GM21717 (cell line): ENCODE measurements around the gene RHBDF2.

Source experiments
- ATAC-seq: cut with Tn5 transposase; IDR thresholded peaks from one replicate; pipeline ENCODE4 v1.9.1; 2021; ENCODE audit warnings: mild to moderate bottlenecking, moderate library complexity; ENCODE audit not compliant: unreplicated experiment

Gene RHBDF2

GRCh38 chr17:76467366-76467765, 33.9 kb downstream of the RHBDF2 start, which contains the start of gene AANAT:
Gene AANAT, plus strand, starts transcription at chr17:76467603. Its CDS starts 1,144 bp downstream, at chr17:76468747.
- ATAC-seq: no peak

- ATAC-seq: no peak
Measured at GRCh38 chr17:76466775-76467130, 34.5 kb downstream of the RHBDF2 start.

GRCh38 chr17:76462556-76463290, 38.5 kb downstream of the RHBDF2 start:
- no peak for ATAC-seq

- no peak for ATAC-seq
Measured at GRCh38 chr17:76461765-76462555, 39.3 kb downstream of the RHBDF2 start.

- no peak for ATAC-seq
Measured at GRCh38 chr17:76459674-76460073, 41.5 kb downstream of the RHBDF2 start.

DNA sequence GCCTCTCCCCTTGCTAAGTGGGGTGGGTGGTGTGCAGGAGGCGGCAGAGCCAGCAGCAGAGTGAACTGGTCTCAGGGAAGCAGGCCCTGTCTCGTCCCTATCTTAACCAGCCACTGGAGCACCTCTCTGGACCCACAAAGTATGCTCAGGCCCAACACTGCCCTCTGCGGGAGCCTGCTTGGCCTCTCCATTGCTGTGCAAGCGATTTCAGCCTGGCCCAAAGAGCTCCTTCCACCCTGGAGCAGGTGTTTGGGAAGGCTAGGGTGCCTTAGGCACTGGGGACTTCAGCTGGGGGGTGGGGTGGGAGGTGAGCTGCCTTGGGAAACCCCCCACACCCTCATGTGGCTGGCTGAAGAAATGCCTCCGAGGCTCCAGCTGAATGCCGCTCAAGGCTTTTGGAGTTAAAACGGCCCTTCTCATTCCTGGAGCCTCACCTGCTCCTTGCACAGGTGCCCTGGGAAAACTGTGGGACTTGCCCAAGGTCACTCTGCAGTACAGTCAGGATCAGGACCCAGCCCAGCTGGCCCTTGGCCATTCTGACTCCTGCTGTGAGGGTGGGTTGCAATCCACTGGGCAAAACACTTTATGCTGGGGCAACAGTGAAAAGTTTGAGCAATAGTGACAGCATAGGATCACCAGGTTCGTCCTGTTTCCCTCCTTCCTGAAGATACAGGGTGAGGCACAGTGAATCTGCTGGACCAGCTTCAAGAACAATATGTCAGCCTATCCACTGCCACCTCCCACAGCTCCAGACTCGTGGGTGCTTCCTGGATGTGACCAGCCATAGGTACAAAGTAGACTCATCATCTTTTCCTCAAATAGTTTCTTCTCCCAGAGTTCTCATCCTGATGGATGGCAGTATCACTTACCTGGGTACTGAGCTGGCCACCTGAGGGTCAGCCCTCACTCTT, 42.4 kb downstream of the RHBDF2 start:
- no peak for ATAC-seq

- ATAC-seq: no peak
Measured at GRCh38 chr17:76453431-76453743, 47.8 kb downstream of the RHBDF2 start.

DNA sequence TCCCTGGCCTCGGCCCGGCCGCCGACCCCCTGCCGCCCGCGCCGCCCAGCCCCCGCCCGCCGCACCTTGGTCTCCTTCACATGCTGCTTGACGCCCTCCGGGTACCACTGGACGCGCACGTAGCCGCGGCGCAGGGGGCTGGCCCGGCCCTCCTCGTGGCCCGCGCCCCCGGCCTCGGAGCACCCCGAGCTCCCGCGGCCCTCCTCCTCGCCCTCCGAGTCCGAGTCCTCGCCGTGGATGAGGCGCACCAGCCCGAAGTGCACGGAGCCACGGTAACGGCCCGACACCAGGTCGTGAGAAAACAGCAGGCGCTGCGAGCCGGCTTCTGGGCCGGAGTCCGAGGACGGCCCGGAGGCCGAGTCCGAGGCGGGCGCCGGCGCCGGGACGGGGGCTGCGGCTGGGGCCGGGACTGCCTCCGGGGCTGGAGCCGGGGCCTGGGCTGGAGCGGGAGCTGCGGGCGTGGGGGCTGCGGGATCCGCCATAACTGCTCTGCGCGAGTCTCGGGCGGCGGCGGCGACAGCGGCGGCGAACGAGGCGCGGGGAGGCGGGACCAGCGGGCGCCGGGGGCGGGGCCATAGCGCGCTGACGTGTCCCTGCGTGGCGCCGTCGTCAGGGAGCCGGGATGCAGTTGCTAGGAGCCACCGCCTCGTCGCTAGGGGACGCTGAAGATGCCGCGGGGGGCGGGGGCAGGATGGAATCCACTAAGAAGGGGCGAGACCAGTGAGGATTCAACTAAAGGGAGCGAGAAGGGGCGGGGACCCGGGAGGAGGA, 48.4 kb downstream of the RHBDF2 start, which contains the start of gene UBE2O:
Gene UBE2O (minus strand): TSS at position 493 of the 771 bp plus-strand sequence. CDS start 11 bp downstream, at position 482.
- peak; percentile 74 for ATAC-seq

GRCh38 chr17:76452127-76452659, 49.0 kb downstream of the RHBDF2 start:
- peak; percentile 28 for ATAC-seq

DNA sequence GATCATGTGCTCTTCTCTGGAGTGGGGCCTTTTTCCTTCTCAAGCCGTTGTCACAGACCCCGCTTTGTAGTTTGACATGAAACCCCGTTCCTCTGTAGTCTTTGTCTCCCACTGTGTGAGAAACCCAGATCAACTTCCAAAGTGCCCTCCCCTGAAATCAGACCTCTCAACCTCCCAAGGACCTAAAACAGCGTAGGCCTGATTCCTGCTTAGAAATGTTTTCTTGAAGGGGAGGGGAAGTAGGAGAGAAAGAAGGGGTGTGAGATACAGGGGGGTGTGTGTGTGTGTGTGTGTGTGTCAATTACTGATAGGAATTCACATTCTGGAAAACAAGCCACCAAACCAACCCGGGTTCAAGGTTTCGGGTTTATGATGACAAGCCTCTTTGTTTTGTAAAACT, 49.7 kb downstream of the RHBDF2 start:
- no peak for ATAC-seq

GRCh38 chr17:76449126-76449525, 52.1 kb downstream of the RHBDF2 start:
- ATAC-seq: no peak

- no peak for ATAC-seq
Measured at GRCh38 chr17:76447931-76448652, 53.1 kb downstream of the RHBDF2 start.

DNA sequence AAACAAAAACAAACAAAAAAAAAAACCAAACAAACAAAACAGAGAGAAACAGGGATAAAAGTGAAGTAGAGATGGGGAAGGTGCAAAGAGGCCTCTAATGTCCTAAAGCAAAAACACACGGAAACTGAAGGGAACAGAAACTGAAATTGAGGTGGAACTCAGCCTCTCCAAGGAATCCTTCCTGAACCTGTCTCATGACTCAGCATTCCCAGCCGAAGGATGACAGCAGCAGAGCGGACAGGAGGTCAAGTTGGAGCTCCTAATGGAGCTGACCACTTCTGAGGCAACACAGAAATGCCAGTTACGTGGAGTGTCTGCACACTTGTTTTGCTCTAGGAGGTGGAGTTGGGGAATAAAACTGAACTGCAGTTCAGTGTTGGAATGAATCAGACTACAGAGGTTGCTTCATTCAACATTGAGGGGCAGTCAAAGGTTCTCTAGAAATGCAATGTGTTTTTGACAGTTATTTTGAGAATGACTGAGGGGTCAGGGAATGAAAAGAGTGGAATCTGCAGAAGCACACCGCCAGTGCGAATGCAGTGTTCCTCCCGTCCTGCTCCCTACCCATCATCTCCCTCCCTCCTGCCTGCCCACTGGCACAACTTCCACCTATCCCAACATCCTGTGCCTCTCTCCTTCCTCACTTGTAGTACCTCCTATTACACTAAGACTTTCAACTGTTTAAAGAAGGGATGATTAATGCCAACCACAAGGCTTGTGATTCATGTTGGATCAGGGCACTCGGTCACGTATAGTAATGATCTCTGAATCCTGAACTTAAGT, 54.6 kb downstream of the RHBDF2 start:
- no peak for ATAC-seq

- no peak for ATAC-seq
Measured at GRCh38 chr17:76445697-76446448, 55.4 kb downstream of the RHBDF2 start.

DNA sequence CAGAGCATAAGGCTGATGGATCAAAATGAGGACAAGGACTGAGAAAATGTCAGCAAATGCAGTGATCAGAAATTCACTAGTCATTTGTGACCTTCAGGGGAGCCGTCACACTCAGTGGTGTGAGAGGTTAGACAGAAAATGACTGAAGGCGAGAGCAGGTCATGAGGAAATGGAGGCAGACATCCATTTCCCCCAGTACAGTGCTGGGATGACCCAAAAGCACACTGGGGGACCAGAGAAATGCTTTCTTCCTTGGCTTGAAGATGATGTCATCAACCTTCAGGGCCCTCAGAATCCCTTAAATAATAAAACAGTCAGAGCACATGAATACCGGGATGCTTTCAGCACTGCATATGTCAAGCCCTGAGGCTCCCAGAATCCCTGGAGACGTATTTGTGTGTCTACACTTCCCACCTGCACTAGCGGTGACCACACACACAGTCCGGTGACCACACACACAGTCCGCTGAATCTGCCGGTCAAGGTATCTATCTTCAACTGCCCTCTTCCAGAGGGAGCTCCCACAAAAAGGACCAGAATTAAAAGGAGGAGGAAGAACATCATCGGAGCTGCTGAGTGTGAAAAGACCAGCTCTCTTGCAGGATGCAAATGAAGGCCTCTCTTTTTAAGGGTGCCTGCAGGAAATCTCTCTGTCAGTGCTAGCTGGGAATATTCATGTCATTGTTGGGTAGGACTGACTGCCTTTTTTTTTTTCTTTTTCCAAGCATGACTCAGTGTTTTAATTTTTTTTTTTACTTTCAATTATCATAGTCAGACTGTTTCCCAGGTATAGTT, 56.5 kb downstream of the RHBDF2 start:
- no peak for ATAC-seq

GRCh38 chr17:76442341-76443338, 58.6 kb downstream of the RHBDF2 start:
- ATAC-seq: no peak
